Measurements from ENCODE around the gene CATSPER3. TPM values are rescaled to one million over a fixed set of nuclear protein-coding genes. Genes with fewer than 3 reads are reported as not detected.
A peak's percentile ranks its signal among the peaks of the same experiment; 100 is the strongest.
"Not testable (repeated sequence)": the region's sequence is repeated elsewhere in the genome, so short reads cannot be mapped to it uniquely, and the experiment has no call there.

Gene CATSPER3
- total RNA-seq, 2 donors from 2014 or later: 0.79 to 1.1 TPM

- peaks cover 21 to 39% of the 10 kb centered on the region in 2 donors for H3K36me3 Mint-ChIP-seq (ENCODE audit: insufficient read depth in 2 of 2)
- DNase-seq (no peak), ATAC-seq (replicated peaks in 1 of 2) (no peak)
- no peaks in the 10 kb centered on the region for H3K27me3 Mint-ChIP-seq (ENCODE audit: low read depth)
- peaks cover 17 to 33% of the 10 kb centered on the region in 2 donors for H3K9me3 Mint-ChIP-seq
- H3K4me3 Mint-ChIP-seq: no peak overlapping the region
- no peaks in the 10 kb centered on the region for H3K4me1 Mint-ChIP-seq (ENCODE audit: low read depth)
- peak overlapping the region; percentile 34 for H3K27ac Mint-ChIP-seq
These were observed 14.5 kb downstream of the CATSPER3 start for GRCh38 chr5:134982230-134982629.

- Mint-ChIP-seq H3K36me3 (ENCODE audit: insufficient read depth in 2 of 2) (no peaks in the 10 kb centered on the region), H3K27me3 (ENCODE audit: low read depth) (no peaks in the 10 kb centered on the region), H3K9me3 (no peaks in the 10 kb centered on the region), H3K4me3 (no peak overlapping the region), H3K27ac (no peak overlapping the region), H3K4me1 (ENCODE audit: low read depth) (no peaks in the 10 kb centered on the region)
- no peak for DNase-seq
- ATAC-seq (replicated peaks in 1 of 2): no peak
These were observed 21.6 kb downstream of the CATSPER3 start for GRCh38 chr5:134989266-134989830.

- not testable (repeated sequence) for H3K27ac Mint-ChIP-seq; H3K4me3 Mint-ChIP-seq; H3K9me3 Mint-ChIP-seq; H3K27me3 Mint-ChIP-seq (ENCODE audit: low read depth); ATAC-seq (replicated peaks in 1 of 2); H3K36me3 Mint-ChIP-seq (ENCODE audit: insufficient read depth in 2 of 2); H3K4me1 Mint-ChIP-seq (ENCODE audit: low read depth); DNase-seq
These were observed 22.5 kb downstream of the CATSPER3 start for GRCh38 chr5:134990183-134990582.

GRCh38 chr5:134992148-134992547 lies 24.4 kb downstream of the CATSPER3 start:
- no peaks in the 10 kb centered on the region for H3K9me3 Mint-ChIP-seq
- H3K27ac Mint-ChIP-seq: no peak overlapping the region
- H3K36me3 Mint-ChIP-seq (ENCODE audit: insufficient read depth in 2 of 2): no peaks in the 10 kb centered on the region
- H3K4me3 Mint-ChIP-seq: no peak overlapping the region
- no peaks in the 10 kb centered on the region for H3K4me1 Mint-ChIP-seq (ENCODE audit: low read depth)
- ATAC-seq (replicated peaks in 1 of 2) (no peak), DNase-seq (no peak)
- no peaks in the 10 kb centered on the region for H3K27me3 Mint-ChIP-seq (ENCODE audit: low read depth)

GRCh38 chr5:134993161-134993560 lies 25.5 kb downstream of the CATSPER3 start:
- no peaks in the 10 kb centered on the region for H3K9me3 Mint-ChIP-seq
- H3K4me1 Mint-ChIP-seq (ENCODE audit: low read depth): no peaks in the 10 kb centered on the region
- no peak for DNase-seq
- H3K4me3 Mint-ChIP-seq: no peak overlapping the region
- no peaks in the 10 kb centered on the region for H3K27me3 Mint-ChIP-seq (ENCODE audit: low read depth)
- no peaks in the 10 kb centered on the region for H3K36me3 Mint-ChIP-seq (ENCODE audit: insufficient read depth in 2 of 2)
- ATAC-seq (replicated peaks in 1 of 2): no peak
- no peak overlapping the region for H3K27ac Mint-ChIP-seq

- no peaks in the 10 kb centered on the region for H3K36me3 Mint-ChIP-seq (ENCODE audit: insufficient read depth in 2 of 2)
- no peak for DNase-seq
These were observed 27.0 kb downstream of the CATSPER3 start for GRCh38 chr5:134994560-134995156.

GRCh38 chr5:134995850-134996402 lies 28.2 kb downstream of the CATSPER3 start:
- no peaks in the 10 kb centered on the region for H3K27me3 Mint-ChIP-seq (ENCODE audit: low read depth)
- H3K4me3 Mint-ChIP-seq: no peak overlapping the region
- no peaks in the 10 kb centered on the region for H3K4me1 Mint-ChIP-seq (ENCODE audit: low read depth)
- ATAC-seq (replicated peaks in 1 of 2): no peak
- H3K9me3 Mint-ChIP-seq: peaks cover 0 to 2% of the 10 kb centered on the region in 2 donors
- DNase-seq: no peak
- H3K27ac Mint-ChIP-seq: no peak overlapping the region
- H3K36me3 Mint-ChIP-seq (ENCODE audit: insufficient read depth in 2 of 2): no peaks in the 10 kb centered on the region

More at GRCh38 chr5:134994560-134995156, 27.0 kb downstream of the CATSPER3 start:
- Mint-ChIP-seq H3K4me1 (ENCODE audit: low read depth) (no peaks in the 10 kb centered on the region), H3K27ac (no peak overlapping the region), H3K9me3 (peaks cover 0 to 2% of the 10 kb centered on the region in 2 donors), H3K27me3 (ENCODE audit: low read depth) (no peaks in the 10 kb centered on the region), H3K4me3 (no peak overlapping the region)
- ATAC-seq (replicated peaks in 1 of 2): no peak

GRCh38 chr5:134997015-134997414 lies 29.3 kb downstream of the CATSPER3 start:
- DNase-seq (no peak), ATAC-seq (replicated peaks in 1 of 2) (no peak)
- H3K27me3 Mint-ChIP-seq (ENCODE audit: low read depth): no peaks in the 10 kb centered on the region
- no peaks in the 10 kb centered on the region for H3K4me1 Mint-ChIP-seq (ENCODE audit: low read depth)
- peaks cover 0 to 2% of the 10 kb centered on the region in 2 donors for H3K9me3 Mint-ChIP-seq
- H3K27ac Mint-ChIP-seq: no peak overlapping the region
- H3K36me3 Mint-ChIP-seq (ENCODE audit: insufficient read depth in 2 of 2): no peaks in the 10 kb centered on the region
- no peak overlapping the region for H3K4me3 Mint-ChIP-seq

- not testable (repeated sequence) for H3K9me3 Mint-ChIP-seq; H3K4me1 Mint-ChIP-seq (ENCODE audit: low read depth); ATAC-seq (replicated peaks in 1 of 2); H3K27ac Mint-ChIP-seq; H3K4me3 Mint-ChIP-seq; H3K27me3 Mint-ChIP-seq (ENCODE audit: low read depth); H3K36me3 Mint-ChIP-seq (ENCODE audit: insufficient read depth in 2 of 2); DNase-seq
These were observed 30.4 kb downstream of the CATSPER3 start for GRCh38 chr5:134998068-134998467.

- DNase-seq: no peak
- no peak for ATAC-seq (replicated peaks in 1 of 2)
- no peaks in the 10 kb centered on the region for H3K9me3 Mint-ChIP-seq
- H3K4me3 Mint-ChIP-seq: no peak overlapping the region
- peaks cover 0 to 2% of the 10 kb centered on the region in 2 donors for H3K36me3 Mint-ChIP-seq (ENCODE audit: insufficient read depth in 2 of 2)
- no peaks in the 10 kb centered on the region for H3K4me1 Mint-ChIP-seq (ENCODE audit: low read depth)
- H3K27me3 Mint-ChIP-seq (ENCODE audit: low read depth): no peaks in the 10 kb centered on the region
- no peak overlapping the region for H3K27ac Mint-ChIP-seq
These were observed 36.7 kb downstream of the CATSPER3 start for GRCh38 chr5:135004376-135004775.

GRCh38 chr5:135005076-135005475 lies 37.4 kb downstream of the CATSPER3 start:
- no peak for DNase-seq
- Mint-ChIP-seq H3K27ac (no peak overlapping the region), H3K27me3 (ENCODE audit: low read depth) (no peaks in the 10 kb centered on the region), H3K9me3 (no peaks in the 10 kb centered on the region), H3K36me3 (ENCODE audit: insufficient read depth in 2 of 2) (peaks cover 0 to 2% of the 10 kb centered on the region in 2 donors), H3K4me1 (ENCODE audit: low read depth) (no peaks in the 10 kb centered on the region), H3K4me3 (no peak overlapping the region)
- no peak for ATAC-seq (replicated peaks in 1 of 2)

GRCh38 chr5:135007305-135007704 lies 39.6 kb downstream of the CATSPER3 start:
- Mint-ChIP-seq H3K4me1 (ENCODE audit: low read depth) (no peaks in the 10 kb centered on the region), H3K36me3 (ENCODE audit: insufficient read depth in 2 of 2) (peaks cover 0 to 2% of the 10 kb centered on the region in 2 donors), H3K27me3 (ENCODE audit: low read depth) (no peaks in the 10 kb centered on the region), H3K27ac (no peak overlapping the region), H3K4me3 (no peak overlapping the region), H3K9me3 (no peaks in the 10 kb centered on the region)
- DNase-seq: no peak
- ATAC-seq (replicated peaks in 1 of 2): no peak

GRCh38 chr5:135007749-135008363 lies 40.1 kb downstream of the CATSPER3 start:
- Mint-ChIP-seq H3K27ac (no peak overlapping the region), H3K4me3 (no peak overlapping the region), H3K36me3 (ENCODE audit: insufficient read depth in 2 of 2) (no peaks in the 10 kb centered on the region), H3K9me3 (no peaks in the 10 kb centered on the region), H3K27me3 (ENCODE audit: low read depth) (no peaks in the 10 kb centered on the region), H3K4me1 (ENCODE audit: low read depth) (no peaks in the 10 kb centered on the region)
- no peak for DNase-seq
- ATAC-seq (replicated peaks in 1 of 2): no peak

All from activated T-cell treated with anti-CD3 and anti-CD28 coated beads, Interleukin-2, amount 50 U/mL, for 72 hours (primary cell).